ENCODE data around the gene ADPRHL1. TPM values are rescaled to one million over a fixed set of nuclear protein-coding genes. Genes with fewer than 3 reads are reported as not detected.
"Not testable (repeated sequence)": the region's sequence is repeated elsewhere in the genome, so short reads cannot be mapped to it uniquely, and the experiment has no call there.

ADPRHL1 gene
- polyA plus RNA-seq, 1 donor = 295 TPM

GRCh38 chr13:113456116-113456702, 2.9 kb upstream of the ADPRHL1 start:
- no peak for DNase-seq (ENCODE audit: low read depth)

DNA sequence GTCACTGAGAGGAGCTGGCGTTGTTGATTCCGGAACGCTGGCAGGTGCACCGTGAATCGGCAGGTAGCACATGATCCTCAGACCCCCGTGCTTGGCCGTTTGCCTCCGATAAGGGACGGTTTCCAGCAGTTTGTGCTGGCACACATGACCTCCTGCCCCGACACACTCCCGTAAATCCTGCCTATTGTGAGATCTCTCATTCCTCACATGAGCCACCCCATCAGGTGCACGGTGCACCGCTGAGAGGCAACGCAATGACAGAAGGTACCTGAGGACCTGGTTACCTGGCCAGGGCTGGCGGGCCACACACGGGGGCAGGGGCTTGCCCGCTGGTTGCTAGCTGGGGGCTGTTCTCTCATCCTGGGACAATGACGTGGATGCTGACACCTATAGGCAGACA, 2.1 kb upstream of the ADPRHL1 start:
- DNase-seq (ENCODE audit: low read depth) = no peak

- no peak for DNase-seq (ENCODE audit: low read depth)
These were observed 1.6 kb upstream of the ADPRHL1 start for GRCh38 chr13:113454936-113455335.

GRCh38 chr13:113452466-113452865, 822 bp downstream of the ADPRHL1 start:
- no peak for DNase-seq (ENCODE audit: low read depth)

DNA sequence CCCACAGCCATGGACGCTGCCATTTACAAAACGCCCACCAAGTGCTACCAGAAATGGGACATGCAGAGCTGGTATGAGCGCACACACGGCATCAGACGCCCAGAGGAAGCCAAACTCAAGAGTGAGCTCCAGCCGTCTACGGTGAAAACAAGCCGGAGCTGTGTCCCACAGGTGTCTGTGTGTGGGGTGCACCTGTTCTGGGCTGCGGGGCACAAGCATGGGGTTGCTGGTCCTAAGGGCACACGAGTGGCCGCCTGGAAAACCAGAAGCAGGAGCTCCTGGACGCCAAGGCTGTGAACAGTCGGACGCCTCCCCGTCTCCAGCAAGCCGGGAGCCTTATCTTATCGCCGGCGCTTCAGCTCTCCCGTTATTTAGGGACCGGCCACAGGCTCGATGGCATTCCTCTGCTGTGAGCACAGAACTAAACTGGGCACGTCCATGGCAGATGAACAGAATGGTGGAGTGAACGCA, 1.3 kb downstream of the ADPRHL1 start:
- no peak for DNase-seq (ENCODE audit: low read depth)

GRCh38 chr13:113450861-113451620, 2.2 kb downstream of the ADPRHL1 start:
- DNase-seq (ENCODE audit: low read depth) = not testable (repeated sequence)

DNA sequence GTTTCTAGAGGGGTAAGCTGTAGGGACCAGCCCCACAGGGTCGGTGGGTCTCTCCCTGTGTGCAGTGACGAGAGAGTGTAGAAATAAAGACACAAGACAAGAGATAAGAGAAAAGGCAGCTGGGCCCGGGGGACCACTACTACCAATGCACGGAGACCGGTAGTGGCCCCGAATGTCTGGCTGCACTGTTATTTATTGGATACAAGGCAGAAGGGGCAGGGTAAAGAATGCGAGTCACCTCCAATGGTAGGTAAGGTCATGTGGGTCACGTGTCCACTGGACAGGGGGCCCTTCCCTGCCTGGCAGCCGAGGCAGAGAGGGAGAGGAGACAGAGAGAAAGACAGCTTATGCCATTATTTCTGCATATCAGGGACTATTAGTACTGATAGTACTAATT, 2.9 kb downstream of the ADPRHL1 start:
- not testable (repeated sequence) for DNase-seq (ENCODE audit: low read depth)

- no peak for DNase-seq (ENCODE audit: low read depth)
These were observed 3.5 kb downstream of the ADPRHL1 start for GRCh38 chr13:113449693-113450347.

- DNase-seq (ENCODE audit: low read depth) = no peak
These were observed 4.2 kb downstream of the ADPRHL1 start for GRCh38 chr13:113448885-113449692.

- no peak for DNase-seq (ENCODE audit: low read depth)
These were observed 4.8 kb downstream of the ADPRHL1 start for GRCh38 chr13:113448545-113448884.

DNA sequence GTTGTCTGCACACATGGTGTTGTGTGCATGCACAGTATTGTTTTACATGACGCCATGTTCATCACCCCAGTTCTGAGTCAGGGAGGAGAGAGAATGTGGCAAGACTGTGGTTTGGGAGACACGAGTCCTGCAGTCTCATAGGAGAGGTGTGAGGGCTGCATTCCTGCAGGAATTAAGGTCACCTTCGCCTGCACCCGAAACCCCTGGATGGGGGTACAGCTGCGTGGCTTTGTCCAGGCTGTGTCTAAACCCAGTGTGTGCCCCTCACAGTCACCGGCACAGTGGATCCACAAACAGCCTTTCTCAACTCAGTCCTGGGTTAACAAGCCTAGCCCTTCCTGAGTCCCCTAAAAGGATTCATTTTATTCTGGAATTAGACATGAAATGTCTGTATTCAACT, 5.7 kb downstream of the ADPRHL1 start:
- no peak for DNase-seq (ENCODE audit: low read depth)

- DNase-seq (ENCODE audit: low read depth) = no peak
These were observed 6.8 kb downstream of the ADPRHL1 start for GRCh38 chr13:113446488-113446854.

DNA sequence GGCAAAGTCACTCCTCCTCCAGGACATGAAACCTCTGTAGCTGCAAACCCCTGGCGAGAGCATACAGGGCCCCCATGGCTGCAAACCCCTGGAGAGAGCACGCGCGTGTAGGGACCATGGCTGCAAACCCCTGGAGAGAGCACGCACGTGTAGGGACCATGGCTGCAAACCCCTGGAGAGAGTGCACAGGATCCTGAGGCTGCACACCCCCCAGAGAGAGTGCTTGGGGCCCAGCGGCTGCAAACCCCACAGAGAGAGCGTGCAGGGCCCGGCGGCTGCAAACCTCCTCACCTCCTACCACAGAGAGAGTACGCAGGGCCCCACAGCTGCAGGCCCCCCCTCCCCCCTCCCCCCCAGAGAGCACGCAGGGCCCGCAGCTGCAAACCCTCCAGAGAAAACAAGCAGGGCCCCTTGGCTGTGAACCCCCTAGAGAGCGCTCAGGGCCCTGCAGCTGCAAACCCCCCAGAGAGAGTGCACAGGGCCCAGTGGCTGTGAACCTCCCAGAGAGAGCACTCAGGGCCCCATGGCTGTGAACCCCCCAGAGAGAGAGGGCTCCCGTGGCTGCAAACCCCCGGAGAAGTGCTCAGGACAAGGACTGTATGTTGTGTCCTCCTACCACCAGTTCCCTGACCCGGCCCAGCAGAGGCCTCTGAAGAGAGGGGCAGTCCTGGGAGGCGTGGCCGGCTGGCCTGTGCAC, 7.3 kb downstream of the ADPRHL1 start:
- no peak for DNase-seq (ENCODE audit: low read depth)

DNA sequence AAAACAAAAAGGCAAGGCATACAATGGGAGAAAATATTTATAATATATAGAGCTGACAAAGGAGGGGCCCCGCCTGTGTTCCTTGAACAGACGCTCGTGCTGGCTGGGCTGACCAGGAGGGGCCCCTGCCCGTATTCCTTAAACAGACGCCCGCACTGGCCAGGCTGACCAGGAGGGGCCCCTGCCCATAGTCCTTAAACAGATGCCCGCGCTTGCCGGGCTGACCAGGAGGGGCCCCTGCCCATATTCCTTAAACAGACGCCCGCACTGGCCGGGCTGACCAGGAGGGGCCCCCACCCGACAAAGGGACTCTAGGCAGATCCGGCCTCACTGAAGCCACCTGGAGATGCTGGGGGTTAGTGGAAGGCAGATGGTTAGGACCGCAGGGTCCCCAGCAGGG, 9.3 kb downstream of the ADPRHL1 start:
- no peak for DNase-seq (ENCODE audit: low read depth)

- no peak for DNase-seq (ENCODE audit: low read depth)
These were observed 10.3 kb downstream of the ADPRHL1 start for GRCh38 chr13:113442985-113443362.

GRCh38 chr13:113442354-113442984, 10.8 kb downstream of the ADPRHL1 start:
- no peak for DNase-seq (ENCODE audit: low read depth)

DNA sequence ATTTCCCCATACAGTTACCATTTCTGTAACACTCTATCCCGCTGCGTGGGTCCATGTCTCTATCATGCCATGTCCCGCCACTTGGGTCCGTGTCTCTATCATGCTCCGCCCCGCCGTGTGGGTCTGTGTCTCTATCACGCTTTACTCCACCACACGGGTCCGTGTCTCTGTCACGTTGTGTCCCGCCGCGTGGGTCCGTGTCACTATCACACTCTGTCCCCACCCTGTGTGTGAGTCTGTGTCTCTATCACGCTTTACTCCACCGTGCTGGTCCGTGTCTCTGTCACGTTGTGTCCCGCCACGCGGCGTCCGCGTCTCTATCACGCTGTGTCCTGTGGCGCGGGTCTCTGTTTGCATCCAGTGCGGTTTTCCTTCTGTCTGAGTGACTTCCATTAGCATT, 11.6 kb downstream of the ADPRHL1 start:
- no peak for DNase-seq (ENCODE audit: low read depth)

DNA sequence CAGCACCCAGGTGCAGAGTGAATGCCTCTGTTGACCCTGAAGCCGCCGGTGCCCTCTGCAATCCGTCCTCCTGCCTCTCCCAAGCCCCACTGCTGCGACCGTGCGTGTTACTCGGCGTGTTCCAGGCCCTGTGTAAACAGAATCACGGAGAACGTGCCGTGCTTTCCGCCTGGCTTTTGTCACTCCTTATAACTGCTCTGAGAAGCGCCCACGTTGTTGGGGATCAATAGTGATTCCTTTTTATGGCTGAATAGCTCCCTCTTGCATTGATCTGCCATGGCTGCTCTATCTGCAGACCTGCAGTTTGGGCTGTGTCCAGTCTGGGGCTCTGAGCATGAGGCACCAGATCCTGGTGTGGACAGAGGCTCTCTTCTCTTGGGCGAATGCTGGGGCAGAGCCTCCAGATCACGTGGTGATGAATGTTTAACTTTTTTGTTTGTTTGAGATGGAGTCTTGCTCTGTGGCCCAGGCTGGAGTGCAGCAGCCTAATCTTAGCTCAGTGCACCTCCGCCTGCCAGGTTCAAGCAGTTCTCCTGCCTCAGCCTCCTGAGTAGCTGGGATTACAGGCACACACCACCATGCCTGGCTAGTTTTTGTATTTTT, 15.8 kb downstream of the ADPRHL1 start:
- no peak for DNase-seq (ENCODE audit: low read depth)

DNA sequence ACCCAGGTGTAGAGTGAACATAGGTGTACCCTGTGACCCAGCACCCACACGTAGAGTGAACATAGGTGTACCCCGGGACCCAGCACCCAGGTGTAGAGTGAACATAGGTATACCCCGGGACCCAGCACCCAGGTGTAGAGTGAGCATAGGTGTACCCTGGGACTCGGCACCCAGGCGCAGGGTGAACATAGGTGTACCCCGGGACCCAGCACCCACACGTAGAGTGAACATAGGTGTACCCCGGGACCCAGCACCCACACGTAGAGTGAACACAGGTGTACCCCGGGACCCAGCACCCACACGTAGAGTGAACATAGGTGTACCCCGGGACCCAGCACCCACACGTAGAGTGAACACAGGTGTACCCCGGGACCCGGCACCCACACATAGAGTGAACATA, 16.4 kb downstream of the ADPRHL1 start:
- DNase-seq (ENCODE audit: low read depth) = not testable (repeated sequence)

- DNase-seq (ENCODE audit: low read depth) = not testable (repeated sequence)
These were observed 17.4 kb downstream of the ADPRHL1 start for GRCh38 chr13:113435907-113436306.

All from forelimb muscle (tissue), 1 donor.